ENCODE measurements around the gene FUBP3. TPM values are rescaled to one million over a fixed set of nuclear protein-coding genes. Genes with fewer than 3 reads are reported as not detected.

Gene FUBP3
- polyA plus RNA-seq, 3 donors from 2014 or later, result 14.3 to 34.2 (median 16.3) TPM

DNA sequence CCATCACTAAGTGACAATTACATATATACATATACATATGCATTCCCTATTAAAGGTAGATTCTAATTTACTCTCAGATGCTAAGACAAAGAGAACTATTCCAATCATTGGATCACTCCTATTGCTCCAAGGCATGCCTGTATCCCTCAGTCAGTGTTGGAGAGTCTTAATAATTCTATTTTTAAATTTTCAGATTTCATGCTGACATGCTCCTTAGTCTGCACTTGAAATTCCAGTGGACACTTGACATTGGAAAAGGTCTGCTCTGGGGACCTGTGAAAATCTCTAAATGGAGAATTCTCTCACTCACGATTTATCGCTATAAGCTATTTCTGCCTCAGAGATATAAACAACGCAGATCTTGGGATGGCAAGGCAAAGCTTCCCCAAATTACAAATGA lies 3.9 kb upstream of the FUBP3 start:
- Mint-ChIP-seq H3K36me3 (no peaks in the 10 kb centered on the region), H3K4me1 (peaks cover 15 to 23% of the 10 kb centered on the region in 2 donors), H3K9me3 (no peaks in the 10 kb centered on the region), H3K27me3 (ENCODE audit: low read depth in 3 of 3) (peaks cover 0 to 8% (median 2%) of the 10 kb centered on the region in 3 donors), H3K4me3 (no peak overlapping the region), H3K27ac (no peak overlapping the region)
- DNase-seq, result no peak

DNA sequence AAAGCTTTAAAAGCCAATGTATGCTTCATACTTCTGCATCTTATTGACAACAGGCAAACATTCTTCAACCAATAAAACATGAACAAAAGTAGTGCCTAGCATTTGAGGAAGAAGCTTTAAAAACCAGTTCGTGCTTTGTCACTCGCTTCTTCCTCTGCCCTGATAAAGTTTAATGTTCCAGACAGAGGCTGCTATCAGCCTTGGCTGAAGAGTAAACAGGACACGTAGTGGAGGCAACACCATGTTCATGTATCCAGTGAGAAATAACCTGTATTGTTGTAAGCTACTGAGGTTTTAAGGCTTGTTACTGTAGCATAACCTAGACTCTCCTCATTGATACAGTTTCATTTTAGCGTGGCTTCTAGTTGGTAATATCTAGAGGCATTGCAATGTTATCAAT lies 3.2 kb upstream of the FUBP3 start:
- H3K9me3 Mint-ChIP-seq, result no peaks in the 10 kb centered on the region
- peaks cover 0 to 8% (median 2%) of the 10 kb centered on the region in 3 donors for H3K27me3 Mint-ChIP-seq (ENCODE audit: low read depth in 3 of 3)
- peaks cover 22 to 30% of the 10 kb centered on the region in 2 donors for H3K4me1 Mint-ChIP-seq
- H3K27ac Mint-ChIP-seq, result no peak overlapping the region
- H3K36me3 Mint-ChIP-seq, result no peaks in the 10 kb centered on the region
- no peak overlapping the region for H3K4me3 Mint-ChIP-seq
- DNase-seq, result no peak

DNA sequence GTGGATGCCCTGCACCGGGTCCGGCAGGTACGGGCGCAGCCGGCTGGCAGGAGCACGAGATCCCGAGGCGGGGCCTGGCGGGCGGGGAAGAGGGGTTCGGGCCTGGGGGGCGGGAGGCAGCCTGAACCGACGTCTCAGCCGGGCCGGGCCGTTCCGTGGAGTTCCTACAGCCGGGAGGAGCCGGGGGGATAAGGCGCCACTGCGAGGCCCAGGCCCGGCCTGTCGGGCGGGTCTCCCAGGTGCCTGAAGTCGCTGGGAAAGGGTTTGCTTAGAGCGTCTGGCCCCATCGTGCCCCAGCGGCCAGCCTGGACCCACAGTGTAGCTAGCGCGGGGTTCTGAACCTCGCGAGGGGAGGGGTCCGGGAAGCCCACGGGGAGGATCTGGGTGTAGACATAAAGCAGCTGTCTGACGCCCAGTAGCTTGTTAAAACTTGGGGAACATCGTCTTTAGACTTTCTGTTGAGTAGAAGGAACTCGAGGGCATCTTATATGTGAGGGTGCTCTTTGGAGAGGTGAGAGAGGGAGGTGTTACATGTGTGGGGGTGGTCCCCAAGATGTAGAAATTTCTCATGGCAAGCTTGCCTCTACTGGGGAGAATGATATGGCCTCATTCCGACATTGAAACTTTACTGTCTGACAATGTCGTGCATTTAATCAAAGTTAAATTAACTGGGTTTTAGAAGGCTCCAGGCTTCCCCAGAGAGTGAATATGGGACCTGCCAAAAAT lies 524 bp downstream of the FUBP3 start:
- peak overlapping the region; percentile 87 to 96 (median 93) for H3K4me3 Mint-ChIP-seq

DNA sequence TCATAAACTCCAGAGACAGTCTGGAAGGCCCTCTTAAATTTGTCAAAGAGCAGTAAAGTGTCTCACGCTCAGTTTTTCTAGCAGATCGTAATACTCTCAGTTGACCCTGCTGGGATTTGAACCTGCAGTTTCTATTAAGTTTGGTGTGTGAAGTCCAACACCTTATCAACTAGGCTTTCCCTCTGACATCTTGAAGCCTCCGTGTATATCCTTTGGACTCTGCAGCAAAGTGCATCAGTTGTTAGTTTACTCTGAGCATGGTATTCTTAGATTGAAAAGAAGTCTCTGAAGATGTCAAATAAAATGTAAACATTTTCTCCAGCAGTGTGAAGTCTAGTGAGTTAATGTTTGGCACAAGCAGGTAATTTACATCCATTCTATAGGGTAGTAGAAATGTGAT lies 2.4 kb downstream of the FUBP3 start:
- Mint-ChIP-seq H3K27ac (no peak overlapping the region), H3K4me3 (peak overlapping the region in 1 of 5 donors; percentile 8)

More for the DNA sequence above, 524 bp downstream of the FUBP3 start:
- no peaks in the 10 kb centered on the region for H3K9me3 Mint-ChIP-seq
- no peaks in the 10 kb centered on the region for H3K36me3 Mint-ChIP-seq
- peak in 2 of 3 donors; percentile 14 for DNase-seq
- H3K27me3 Mint-ChIP-seq (ENCODE audit: low read depth in 3 of 3), result peaks cover 0 to 8% (median 2%) of the 10 kb centered on the region in 3 donors
- H3K27ac Mint-ChIP-seq, result peak overlapping the region; percentile 61 to 93 (median 92)
- H3K4me1 Mint-ChIP-seq, result peaks cover 31 to 54% of the 10 kb centered on the region in 2 donors

DNA sequence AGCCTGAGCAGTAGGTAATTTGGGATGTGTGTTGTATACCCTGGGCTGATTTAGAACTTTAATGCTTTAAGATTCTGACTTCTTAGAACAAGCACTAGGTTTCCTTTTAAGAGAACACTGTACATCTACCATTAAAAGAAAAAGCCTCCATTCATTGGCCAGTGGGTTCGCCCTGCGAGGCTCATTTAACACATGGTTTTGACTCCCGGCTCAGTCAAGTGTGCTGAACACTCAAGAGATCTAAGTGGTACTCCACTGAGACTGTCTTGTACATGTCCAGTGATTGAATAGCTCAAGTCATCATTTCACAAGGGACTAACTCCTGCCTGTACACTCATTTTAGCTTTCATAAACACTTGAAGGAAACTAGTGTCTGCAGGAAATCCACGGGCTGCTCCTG lies 3.9 kb downstream of the FUBP3 start:
- H3K4me3 Mint-ChIP-seq, result no peak overlapping the region
- no peak for DNase-seq
- no peaks in the 10 kb centered on the region for H3K36me3 Mint-ChIP-seq
- peaks cover 0 to 5% (median 2%) of the 10 kb centered on the region in 3 donors for H3K27me3 Mint-ChIP-seq (ENCODE audit: low read depth in 3 of 3)
- no peak overlapping the region for H3K27ac Mint-ChIP-seq
- no peaks in the 10 kb centered on the region for H3K9me3 Mint-ChIP-seq
- peaks cover 43 to 73% of the 10 kb centered on the region in 2 donors for H3K4me1 Mint-ChIP-seq

More for the DNA sequence above, 2.4 kb downstream of the FUBP3 start:
- no peak for DNase-seq
- Mint-ChIP-seq H3K9me3 (no peaks in the 10 kb centered on the region), H3K27me3 (ENCODE audit: low read depth in 3 of 3) (peaks cover 0 to 8% (median 2%) of the 10 kb centered on the region in 3 donors), H3K36me3 (no peaks in the 10 kb centered on the region), H3K4me1 (peaks cover 43 to 69% of the 10 kb centered on the region in 2 donors)

DNA sequence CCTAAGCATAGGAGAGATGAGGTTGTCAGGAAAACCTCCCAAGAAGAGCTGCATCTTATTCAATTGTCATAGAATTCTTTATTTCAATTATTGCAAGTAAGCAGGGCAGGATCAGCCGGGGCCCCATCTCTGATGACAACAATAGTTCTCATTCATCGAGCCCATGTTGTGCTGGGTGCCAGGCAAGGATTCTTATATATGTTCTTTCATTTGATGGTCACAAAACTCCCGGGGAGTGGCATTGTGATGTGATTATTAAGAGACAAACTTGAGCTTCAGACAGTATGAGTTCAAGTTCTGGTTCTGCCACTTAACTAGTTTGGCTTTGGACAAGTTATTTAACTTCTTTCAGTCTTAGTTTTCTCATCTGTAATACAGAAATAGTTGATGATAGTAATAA lies 8.5 kb downstream of the FUBP3 start:
- H3K9me3 Mint-ChIP-seq, result no peaks in the 10 kb centered on the region
- H3K27me3 Mint-ChIP-seq (ENCODE audit: low read depth in 3 of 3), result no peaks in the 10 kb centered on the region
- H3K4me3 Mint-ChIP-seq, result no peak overlapping the region
- DNase-seq, result no peak
- no peak overlapping the region for H3K27ac Mint-ChIP-seq
- peaks cover 27 to 64% of the 10 kb centered on the region in 2 donors for H3K4me1 Mint-ChIP-seq
- H3K36me3 Mint-ChIP-seq, result no peaks in the 10 kb centered on the region

DNA sequence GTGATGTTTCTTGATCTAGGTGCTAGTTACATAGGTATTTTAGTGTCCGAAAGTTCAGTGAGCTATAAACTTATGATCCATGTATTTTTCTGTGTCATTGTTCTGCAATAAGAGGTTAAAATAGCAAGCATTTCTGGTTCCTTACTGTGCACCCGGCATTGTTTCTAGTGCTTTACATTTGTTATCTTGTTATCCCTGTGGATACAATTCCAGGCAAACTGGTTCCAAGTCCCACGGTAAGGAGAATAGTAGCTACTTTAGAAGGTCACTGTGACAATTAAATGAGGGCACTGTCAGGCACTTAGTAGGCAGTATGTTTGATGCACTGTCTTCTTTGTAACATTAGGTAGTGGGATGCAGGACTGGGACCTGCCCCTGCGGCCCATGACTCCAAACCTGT lies 9.0 kb downstream of the FUBP3 start:
- H3K4me1 Mint-ChIP-seq, result peaks cover 31 to 60% of the 10 kb centered on the region in 2 donors
- DNase-seq, result no peak
- H3K9me3 Mint-ChIP-seq, result no peaks in the 10 kb centered on the region
- H3K27me3 Mint-ChIP-seq (ENCODE audit: low read depth in 3 of 3), result no peaks in the 10 kb centered on the region
- H3K36me3 Mint-ChIP-seq, result no peaks in the 10 kb centered on the region
- H3K4me3 Mint-ChIP-seq, result no peak overlapping the region
- no peak overlapping the region for H3K27ac Mint-ChIP-seq

DNA sequence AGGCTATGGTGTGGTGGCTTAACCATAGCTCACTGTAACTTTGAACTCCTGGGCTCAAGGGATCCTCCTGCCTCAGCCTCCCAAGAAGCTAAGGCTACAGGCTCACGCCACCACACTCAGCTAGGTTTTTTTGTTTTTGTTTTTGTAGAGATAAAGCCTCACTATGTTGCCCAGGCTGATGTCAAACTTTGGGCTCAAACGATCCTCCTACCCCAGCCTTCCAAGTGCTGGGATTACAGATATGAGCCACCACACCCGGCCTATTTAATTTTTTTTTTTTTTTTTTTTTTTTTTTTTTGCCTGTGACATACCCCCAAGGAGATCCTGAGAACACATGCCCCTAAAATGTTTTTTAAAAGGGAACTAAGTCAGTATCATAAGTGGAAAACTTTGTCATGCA lies 10.4 kb downstream of the FUBP3 start:
- Mint-ChIP-seq H3K27me3 (ENCODE audit: low read depth in 3 of 3) (no peaks in the 10 kb centered on the region), H3K27ac (no peak overlapping the region), H3K36me3 (no peaks in the 10 kb centered on the region), H3K9me3 (no peaks in the 10 kb centered on the region), H3K4me3 (no peak overlapping the region), H3K4me1 (peaks cover 32 to 58% of the 10 kb centered on the region in 2 donors)
- DNase-seq, result no peak

DNA sequence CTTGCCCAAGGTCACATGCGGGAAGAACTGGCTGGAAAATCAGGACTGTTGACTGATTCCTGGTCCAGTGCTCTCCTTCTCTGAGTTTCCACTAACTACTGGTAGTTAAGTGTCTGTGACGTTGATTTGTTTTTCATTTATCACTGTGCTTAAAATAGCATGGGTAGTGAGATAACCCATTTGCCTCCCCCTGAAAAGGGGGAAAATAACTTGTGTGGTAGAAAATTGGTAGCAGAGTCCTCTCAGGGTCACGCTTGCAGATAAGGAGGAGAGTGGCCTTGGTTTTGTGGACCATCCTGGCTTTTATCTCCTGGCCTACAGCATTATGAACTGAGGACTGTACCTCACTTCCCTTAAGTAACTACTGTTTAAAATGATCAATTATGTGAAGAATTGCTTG lies 10.9 kb downstream of the FUBP3 start:
- no peaks in the 10 kb centered on the region for H3K9me3 Mint-ChIP-seq
- no peak overlapping the region for H3K27ac Mint-ChIP-seq
- no peak for DNase-seq
- peaks cover 28 to 55% of the 10 kb centered on the region in 2 donors for H3K4me1 Mint-ChIP-seq
- H3K4me3 Mint-ChIP-seq, result no peak overlapping the region
- no peaks in the 10 kb centered on the region for H3K36me3 Mint-ChIP-seq
- H3K27me3 Mint-ChIP-seq (ENCODE audit: low read depth in 3 of 3), result no peaks in the 10 kb centered on the region

DNA sequence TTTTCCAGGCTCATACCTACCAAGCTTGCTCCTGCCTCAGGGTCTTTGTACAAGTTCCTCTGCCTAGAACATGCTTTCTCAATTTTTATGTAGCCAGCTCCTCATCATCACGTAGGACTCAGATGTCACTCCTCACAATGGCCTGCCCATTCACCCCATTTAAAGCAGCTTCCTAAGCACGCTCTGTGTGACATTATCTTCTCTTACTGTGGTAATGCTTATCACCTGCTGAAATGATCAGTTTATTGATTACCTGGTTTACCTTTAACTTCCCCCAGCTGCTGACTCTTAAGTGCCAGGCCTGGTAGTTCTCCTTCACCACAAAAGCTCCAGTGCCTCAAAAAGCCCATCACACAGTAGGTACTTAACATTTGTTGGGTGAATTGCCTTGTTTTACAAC lies 13.6 kb downstream of the FUBP3 start:
- Mint-ChIP-seq H3K4me3 (no peak overlapping the region), H3K27me3 (ENCODE audit: low read depth in 3 of 3) (no peaks in the 10 kb centered on the region)
- DNase-seq, result no peak

DNA sequence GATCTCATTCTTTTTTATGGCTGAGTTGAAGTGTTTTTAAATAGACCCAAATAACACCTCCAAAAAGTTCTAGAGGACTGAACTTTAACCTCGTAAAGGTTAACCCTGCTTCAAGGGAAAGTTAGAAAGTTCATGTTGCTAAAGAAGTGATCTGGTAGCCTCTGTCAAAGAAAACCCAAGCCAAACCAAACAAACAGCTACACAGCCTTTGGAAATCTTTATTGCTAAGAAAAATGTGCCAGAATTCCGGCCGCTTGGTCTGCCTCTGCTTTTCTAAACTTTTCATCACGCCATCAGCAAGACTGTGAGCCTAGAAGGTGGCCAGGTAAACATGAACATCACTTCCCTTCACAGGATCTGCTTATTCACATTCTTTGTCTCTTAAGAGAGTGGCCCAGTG lies 17.9 kb downstream of the FUBP3 start:
- Mint-ChIP-seq H3K4me1 (peaks cover 8 to 15% of the 10 kb centered on the region in 2 donors), H3K27me3 (ENCODE audit: low read depth in 3 of 3) (no peaks in the 10 kb centered on the region), H3K27ac (no peak overlapping the region), H3K9me3 (no peaks in the 10 kb centered on the region), H3K36me3 (peaks cover 0 to 21% (median 17%) of the 10 kb centered on the region in 3 donors), H3K4me3 (no peak overlapping the region)
- DNase-seq, result no peak

More for the DNA sequence above, 13.6 kb downstream of the FUBP3 start:
- Mint-ChIP-seq H3K27ac (no peak overlapping the region), H3K36me3 (peaks cover 0 to 14% (median 9%) of the 10 kb centered on the region in 3 donors), H3K9me3 (no peaks in the 10 kb centered on the region), H3K4me1 (peaks cover 20 to 42% of the 10 kb centered on the region in 2 donors)

DNA sequence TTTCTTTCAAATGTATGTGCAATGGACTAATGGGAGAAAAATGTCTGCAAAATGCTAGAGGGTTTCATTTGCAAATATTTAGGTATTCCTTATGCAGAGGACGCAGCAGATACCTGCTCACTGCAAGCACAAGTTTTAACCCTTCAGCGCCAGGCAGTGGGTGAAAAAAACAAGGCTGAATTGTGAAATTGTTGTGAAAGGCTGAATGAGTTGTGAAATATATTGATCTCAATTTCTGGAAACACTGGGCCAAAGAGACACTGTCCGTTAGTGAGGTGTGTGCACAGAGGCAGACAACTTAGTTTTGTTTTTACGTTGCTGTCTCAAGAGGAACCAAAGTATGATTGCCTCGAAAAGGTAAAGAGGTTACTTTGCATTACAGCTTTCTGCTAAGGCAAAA lies 18.8 kb downstream of the FUBP3 start:
- no peak overlapping the region for H3K4me3 Mint-ChIP-seq
- DNase-seq, result no peak
- H3K36me3 Mint-ChIP-seq, result peaks cover 0 to 23% (median 17%) of the 10 kb centered on the region in 3 donors
- no peaks in the 10 kb centered on the region for H3K9me3 Mint-ChIP-seq
- peaks cover 3 to 7% of the 10 kb centered on the region in 2 donors for H3K4me1 Mint-ChIP-seq
- H3K27ac Mint-ChIP-seq, result no peak overlapping the region
- no peaks in the 10 kb centered on the region for H3K27me3 Mint-ChIP-seq (ENCODE audit: low read depth in 3 of 3)

DNA sequence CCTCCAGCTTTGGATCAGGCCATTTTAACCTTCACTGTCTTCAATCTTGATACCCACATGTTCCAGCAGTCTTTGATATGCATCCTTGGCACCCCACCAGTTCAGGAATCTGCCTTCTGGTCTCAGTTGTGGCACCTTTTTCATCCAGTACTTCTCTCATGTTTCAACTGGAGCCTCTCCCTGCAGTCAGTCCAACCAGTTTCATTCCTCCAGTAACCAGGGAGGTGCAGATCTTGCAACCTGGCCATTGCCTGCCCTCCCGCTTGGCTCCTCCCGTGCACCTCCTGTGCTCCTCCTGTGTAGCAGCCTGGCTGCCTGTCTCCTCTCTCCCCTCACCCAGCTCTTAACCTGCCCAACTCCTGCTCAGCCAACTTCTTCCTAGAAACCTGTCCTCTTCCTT lies 20.2 kb downstream of the FUBP3 start:
- no peaks in the 10 kb centered on the region for H3K9me3 Mint-ChIP-seq
- H3K4me3 Mint-ChIP-seq, result no peak overlapping the region
- H3K36me3 Mint-ChIP-seq, result peaks cover 3 to 30% (median 28%) of the 10 kb centered on the region in 3 donors
- H3K27ac Mint-ChIP-seq, result peak overlapping the region in 2 of 6 donors; percentile 16 to 45
- no peak for DNase-seq
- no peaks in the 10 kb centered on the region for H3K27me3 Mint-ChIP-seq (ENCODE audit: low read depth in 3 of 3)
- H3K4me1 Mint-ChIP-seq, result peaks cover 0 to 7% of the 10 kb centered on the region in 2 donors

DNA sequence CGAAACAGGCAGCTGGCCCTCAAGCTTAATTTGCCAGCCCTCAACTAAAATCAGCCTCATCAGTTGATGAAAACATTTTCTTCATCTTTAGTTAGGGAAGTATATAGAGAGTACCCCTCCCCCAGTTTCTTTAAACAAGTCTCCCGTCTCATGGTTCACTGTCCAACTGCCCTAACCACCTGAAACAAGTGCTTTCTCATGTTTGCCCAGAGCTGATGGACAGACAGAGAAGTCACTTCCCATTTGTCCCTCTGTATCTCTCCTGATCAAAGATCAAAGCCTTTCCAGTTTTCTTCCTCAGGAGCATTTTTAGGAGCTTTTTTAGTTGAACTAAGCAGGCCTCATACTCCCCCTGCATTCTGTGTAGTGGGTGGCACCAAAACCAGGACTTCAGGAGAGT lies 21.7 kb downstream of the FUBP3 start:
- Mint-ChIP-seq H3K4me3 (no peak overlapping the region), H3K27me3 (ENCODE audit: low read depth in 3 of 3) (no peaks in the 10 kb centered on the region), H3K36me3 (peaks cover 3 to 30% (median 30%) of the 10 kb centered on the region in 3 donors), H3K4me1 (peaks cover 0 to 1% of the 10 kb centered on the region in 2 donors), H3K27ac (peak overlapping the region in 1 of 6 donors; percentile 37), H3K9me3 (no peaks in the 10 kb centered on the region)
- DNase-seq, result no peak
